IPS-NIHi7 (cell line): Measurements from ENCODE around the gene AP3D1.

ENCODE experiments used
- DNase-seq: peaks from one replicate; pipeline ENCODE4 v3.0.0; 2012; ENCODE audit warnings: mixed read lengths; ENCODE audit errors: extremely low spot score

The AP3D1 gene

DNA sequence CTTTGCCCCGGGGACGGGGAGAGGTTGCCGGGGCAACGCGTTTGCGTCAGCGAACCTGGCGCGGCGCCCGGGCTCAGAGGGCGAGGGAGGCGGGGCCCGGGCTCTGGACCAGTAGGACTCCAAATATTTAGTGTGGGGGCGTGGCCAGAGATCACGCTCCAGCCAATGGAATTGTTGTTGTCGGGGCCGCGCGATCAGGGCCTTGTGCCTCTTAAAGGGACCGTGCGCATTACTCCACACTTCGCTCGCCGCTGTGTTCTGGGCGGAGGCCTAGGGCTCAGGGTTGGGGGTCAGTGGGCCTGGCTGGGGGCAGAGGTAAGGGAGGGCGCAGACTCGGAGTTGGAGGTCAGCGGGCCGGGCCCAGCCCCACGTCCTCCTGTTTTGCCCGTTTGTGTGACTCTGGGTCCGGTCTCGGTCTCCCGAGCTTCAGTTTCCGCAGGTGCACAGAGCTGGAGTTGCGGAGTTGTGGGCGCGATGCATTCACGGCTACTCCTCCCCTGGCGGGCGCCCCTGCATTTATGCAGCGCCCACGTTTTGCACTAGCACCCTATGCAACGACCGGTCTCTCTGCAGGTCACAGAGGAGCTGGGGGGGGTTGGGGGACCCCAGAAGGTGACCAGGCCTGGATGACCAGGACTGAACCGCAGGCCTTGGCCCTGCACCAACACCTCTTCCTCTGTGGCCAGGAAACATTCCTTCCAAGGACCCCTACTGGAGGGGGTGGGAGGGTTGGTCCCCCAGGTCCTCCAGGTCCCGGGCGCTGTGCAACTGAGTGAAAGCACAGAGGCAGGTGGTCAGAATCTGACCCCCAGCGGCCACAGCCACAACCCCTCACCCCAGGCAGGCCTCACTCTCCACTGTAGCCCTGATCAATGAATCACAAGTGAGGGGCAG, 89.6 kb downstream of the AP3D1 start:
- peak; percentile 99 for DNase-seq

DNA sequence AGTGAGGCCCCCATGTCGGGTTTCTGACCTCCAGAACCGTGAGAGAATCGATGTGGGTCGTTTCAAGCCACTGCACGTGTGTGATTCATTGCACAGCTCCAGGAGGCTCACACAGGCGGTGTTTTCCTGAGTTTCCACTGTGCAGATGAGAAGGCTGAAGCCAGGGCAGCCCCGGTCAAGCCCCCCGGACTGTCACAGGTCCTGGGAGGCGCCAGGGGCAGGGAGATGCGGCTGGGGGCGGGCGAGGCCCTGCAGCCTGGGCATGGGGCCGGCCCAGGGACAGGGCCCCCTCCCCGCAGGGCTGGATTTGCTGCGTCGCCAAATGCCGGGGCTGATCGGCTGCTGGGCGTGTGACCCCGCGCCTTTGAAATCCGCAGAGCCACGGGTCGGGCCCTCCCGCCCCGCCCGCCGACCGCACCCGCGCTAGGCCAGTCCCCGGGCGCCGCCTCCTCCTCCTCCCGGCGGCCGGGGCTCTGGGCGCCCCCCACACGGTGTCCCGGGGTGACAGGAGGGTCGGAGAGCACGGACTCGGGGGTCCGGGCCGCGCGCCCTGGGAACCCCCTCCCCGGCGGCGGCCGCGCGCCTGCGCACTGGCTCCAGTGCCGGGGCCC, 90.4 kb downstream of the AP3D1 start:
- DNase-seq, result peak; percentile 49

DNA sequence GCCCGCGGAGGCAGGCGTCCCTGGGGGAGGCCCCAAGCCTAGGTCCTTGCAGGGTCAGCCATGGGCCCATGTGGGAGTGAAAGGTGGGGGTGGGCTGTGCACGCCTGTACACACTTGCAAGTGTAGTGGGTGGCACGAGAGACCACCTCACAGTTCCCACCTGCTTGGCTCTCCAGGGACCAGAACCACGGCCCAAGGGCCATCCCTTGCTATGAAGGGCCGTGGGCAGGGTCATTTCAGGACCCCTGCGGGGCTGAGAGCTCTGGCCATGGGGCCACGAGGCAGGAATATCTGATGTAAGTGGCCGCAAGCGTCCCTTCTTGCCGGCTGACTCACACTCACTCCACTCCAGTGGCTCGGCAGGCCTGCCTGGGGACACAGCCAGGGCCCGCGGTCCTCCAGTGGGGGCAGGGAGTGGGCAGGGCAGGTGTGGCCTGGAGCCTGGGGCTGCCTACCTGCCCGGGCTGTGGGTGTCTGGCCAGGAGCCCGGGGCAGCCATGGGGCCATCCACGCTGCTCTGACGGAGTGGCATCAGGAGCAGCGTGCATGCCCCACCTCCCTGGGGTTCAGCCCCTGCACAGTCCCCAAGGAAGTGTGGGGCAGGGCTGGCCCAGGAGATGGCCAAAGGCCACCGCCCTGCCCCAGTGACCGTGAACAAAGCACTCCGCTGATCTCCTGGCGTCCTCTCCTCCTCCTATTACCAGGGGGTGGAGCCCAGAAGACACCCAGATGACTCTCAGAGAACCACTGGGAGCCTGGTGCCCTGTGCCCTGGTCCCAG, 91.8 kb downstream of the AP3D1 start:
- DNase-seq, result no peak

DNA sequence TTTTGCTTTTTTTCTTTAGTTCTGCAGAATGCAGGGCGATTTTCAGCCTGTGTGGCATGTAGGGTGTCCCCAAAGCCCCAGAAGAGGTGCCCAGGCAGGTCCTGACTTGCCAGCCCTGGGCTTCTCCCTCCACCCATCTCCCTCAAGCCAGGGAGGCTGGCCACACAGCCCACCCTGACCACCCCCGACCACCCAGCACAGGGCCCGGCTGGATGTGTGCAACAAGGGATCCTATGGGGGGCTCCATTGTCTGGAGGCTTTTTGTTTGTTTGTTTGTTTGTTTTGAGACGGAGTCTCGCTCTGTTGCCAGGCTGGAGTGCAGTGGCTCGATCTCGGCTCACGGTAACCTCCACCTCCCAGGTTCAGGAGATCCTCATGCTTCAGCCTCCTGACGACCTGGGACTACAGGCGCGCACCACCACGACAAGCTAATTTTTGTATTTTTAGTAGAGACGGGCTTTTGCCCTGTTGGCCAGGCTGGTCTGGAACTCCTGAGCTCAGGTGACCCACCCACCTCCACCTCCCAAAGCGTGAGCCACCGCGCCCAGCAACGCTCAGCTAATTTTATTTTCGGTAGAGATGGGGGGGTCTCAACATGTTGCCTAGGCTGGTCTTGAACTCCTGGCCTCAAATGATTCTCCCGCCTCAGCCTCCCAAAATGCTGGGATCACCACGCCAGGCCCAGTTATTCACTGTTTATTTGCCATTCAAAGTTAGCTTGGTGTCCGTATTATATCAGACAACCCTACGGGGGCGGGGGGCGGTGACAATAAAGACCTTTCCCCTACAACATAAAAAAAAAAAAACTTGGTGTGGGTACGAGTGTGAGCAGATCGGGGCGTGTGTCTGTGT, 92.6 kb downstream of the AP3D1 start:
- no peak for DNase-seq

DNA sequence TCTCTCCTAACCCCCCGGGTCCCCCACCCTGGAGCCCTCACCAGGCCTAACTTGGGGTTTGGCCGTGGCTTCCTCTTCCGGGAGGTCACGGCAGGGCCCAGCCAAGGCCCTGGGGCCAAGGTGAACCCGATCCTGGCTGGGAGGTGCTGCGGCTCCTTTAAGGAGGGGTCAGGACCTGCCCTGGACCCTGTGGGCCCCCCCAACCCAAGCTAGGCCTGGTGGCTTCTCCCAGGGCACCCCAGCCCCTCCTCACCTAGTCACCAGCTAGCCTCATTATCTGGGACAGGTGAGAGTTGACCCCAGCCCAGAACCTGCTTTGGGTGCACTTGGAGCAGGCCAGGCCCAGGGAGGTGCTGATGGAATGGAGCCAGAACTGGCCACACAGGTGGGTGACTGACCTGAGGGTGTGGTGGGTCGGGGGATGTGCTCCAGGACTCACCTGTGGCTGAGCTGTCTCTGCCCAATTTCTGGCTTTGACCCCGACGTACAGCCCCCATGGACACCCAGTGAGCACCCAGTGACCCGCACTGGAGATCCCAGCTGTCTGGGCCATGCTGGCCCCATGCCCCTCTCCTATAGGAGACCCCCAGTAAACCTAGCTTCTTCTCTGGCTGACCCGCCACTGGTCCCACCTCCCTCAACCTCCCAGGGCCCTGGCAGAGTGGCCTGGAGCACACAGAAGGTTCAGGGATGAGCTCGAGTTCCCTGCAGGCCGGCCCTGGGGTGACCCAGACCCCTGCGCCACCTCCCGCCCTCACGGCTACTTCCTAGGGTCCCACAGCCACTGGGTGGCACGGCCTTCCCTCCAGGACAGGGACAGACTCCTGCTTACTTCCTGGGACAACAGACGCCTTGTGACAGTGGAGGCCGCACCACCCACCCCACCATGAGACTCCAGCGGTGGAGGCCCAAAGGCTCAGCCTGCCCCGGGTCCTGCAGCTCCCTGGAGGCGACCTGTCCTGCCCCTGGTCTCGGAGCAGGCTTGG, 93.6 kb downstream of the AP3D1 start:
- DNase-seq, result no peak

DNA sequence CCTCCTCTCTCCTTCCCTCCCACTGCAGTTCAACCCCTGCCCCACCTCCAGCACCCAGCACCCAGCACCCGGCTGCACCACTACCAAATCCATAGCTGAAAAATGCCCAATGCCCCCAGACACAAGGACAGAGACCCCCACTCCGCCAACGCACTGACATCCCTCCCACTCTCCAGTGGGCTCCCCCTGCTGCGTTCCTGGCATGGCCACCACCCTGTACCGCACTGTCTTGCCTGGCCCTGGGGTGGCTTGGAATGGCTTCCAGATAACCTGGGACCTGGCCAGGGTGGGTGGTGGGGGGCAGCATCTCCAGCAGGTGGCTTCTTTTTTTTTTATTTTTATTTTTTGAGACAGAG, 94.6 kb downstream of the AP3D1 start:
- DNase-seq, result no peak

DNA sequence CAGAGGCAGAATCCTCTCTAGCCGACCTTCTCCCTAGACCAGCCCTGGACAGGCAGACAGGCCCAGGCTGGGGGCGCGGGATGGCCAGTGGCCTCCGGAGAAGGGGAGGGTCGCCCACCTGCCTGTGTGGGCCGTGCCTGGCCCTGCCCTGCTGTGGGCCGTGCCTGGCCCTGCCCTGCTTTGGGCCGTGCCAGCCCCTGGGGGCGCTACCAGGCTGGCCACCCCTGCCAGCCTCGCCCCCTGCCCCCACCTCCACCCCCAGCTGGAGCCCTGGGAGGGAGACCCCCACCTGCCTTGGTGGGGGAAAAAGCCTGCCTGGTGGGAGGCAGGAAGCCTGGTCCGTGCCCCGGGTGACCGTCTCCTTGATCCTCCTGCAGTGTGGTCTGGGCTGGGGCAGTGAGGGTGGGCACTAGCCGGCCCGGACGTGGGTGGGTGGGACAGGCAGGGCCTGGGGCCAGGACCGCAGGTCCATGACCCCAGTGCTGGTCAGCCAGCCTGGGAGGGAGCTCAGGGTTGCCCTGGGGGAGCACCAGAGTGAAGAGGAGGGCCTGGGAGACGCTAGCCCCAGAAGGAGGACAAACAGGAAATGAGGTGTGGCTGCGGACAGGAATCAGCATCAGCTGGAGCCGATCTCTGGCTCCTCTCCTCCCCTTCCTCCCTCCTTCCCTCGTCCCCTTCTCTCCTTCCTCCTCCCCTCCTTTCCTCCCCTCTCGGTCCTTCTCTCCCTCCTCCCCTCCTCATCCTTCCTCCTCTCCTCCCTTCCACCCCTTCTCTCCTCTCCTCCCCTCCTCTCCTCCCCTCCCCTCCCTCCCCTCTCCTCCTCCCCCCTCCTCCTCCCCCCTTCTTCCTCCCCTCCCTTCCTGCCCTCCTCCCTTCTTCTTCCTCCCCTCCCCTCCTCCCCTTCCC, 95.2 kb downstream of the AP3D1 start:
- DNase-seq, result no peak

DNA sequence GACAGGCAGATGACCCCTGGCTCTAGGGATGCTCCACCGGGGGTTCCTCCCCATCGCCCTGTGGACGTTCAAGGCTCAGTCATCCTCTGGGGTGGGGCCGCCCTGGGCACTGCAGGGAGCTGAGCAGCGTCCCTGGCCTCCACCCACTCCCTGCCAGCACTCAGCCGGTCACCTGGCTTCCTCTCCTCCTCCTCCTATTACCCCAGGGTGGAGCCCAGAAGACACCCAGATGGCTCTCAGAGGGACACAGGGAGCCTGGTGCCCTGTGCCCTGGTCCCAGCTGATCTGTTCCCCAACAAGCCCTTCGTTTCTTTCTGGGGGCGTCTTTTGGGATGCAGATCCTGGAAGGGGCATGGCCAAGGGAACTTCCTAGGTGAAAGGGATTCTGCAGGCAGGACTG, 96.6 kb downstream of the AP3D1 start:
- no peak for DNase-seq

DNA sequence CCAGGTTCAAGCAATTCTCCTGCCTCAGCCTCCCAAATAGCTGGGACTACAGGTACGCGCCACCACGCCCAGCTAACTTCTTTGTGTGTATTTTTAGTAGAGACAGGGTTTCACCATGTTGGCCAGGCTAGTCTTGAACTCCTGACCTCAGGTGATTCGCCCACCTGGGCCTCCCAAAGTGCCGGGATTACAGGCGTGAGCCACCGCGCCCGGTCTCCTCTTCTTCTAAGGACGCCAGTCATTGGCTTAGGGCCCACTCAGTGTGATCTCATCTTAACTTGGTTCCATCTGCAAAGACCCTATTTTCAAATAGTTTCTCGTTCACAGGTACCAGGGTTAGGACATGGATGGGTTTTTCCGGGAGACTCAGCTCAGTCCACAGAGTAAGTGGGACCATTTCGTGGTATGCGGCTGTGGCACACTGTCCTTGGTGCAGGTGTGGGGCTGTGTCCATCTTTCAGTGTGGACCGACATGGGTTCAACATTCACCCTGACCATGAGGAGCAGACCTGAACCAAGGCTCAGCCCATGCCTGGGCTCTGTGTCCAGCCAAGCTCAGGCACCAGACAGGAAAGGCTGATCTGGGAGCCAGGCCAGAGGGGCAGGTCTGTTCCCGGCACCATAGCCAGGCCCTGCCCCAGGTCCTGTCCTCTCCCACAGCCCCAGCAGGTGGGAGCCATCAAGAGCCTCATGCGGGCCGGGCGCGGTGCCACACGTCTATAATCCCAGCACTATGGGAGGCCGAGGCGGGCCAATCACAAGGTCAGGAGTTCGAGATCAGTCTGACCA, 97.6 kb downstream of the AP3D1 start:
- DNase-seq, result no peak

DNA sequence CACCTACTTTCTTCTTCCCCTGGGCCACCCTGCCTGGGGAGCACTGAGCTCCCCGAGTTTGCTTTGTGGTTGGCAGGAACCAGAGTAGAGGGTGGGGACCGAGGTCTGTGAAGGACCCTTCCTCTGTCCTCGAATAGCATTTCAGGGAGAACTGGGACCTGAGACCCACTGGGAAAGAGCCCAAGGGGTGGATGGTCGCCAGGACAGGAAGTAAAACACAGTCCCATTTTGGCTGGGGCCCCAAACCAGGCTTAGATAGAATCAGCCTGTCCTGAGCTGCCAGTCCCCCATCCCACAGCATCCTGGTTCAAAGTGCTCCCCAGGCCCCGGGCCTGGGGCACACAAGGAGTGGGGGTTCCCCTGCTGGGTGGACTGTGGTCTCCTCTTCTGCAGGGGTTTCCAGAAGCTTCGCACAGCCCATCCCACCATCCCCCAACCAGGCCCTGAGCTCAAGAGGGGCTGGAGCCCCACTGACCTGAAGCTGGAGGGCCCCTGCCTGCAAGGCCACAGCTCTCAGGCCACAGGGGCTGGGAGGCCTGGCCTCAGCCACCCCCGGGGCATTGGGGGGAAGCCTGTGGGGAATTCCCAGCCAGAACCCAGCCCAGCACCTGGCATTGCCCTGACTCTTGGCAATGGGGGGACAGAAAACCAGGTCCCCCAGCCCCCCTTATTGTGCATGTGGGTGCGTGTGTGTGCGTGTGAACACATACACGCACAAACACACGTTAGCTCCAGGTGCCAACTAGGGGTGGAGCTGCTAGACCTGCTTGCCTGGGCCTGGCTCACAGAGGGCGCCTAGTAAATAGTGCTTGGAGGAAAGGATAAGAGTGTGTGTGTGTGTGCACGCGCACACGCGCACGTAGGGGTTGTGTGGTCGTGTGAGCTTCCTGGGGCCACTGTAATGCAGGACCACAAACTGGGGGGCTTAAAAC, 99.3 kb downstream of the AP3D1 start:
- no peak for DNase-seq

DNA sequence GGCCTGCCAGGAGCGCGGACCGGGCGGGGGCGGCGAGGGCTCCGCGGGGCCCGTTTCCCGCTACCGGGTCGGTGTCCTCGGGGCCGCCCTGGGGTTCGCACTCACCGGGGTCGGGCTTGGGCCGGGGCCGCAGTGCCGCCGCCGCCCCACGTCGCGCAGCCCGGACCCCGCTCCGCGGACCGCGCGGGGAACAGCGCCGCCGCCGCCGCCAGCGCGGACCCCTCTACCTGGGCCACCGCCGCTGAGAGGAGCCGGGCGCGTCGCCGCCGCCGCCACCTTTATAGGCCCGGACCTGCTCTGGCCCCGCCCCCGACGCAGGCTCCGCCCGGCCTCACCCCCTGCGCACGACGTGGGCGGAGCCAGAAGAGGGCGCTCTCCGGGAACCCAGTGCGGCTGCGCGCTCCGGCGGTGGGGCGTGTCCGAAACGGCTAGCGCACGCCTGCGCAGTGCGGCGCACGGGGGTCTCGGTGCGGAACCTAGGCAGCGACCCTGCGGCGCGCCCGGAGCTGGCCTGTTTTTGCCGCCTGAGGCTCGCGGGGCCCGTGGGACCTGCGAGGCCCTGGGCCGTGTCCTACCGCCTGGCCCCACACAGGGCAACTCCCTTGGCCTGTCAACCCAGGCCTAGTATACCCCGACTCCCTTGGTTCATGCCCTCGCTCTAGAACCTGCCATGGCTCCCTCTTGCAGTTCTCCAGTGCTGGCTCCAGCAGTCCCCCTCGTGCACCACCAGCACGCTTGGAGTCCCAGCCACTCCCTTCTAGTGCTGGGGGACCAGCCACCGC, 100.2 kb downstream of the AP3D1 start, which contains the start of gene MKNK2:
Gene MKNK2 (minus strand): TSS at position 254 of the 782 bp plus-strand sequence. CDS start 393 bp downstream, outside the sequence.
- DNase-seq, result peak; percentile 91
